NCI-H1436 (cell line): ENCODE data around the gene SYNGAP1.
A peak's percentile ranks its signal among the peaks of the same experiment; 100 is the strongest.

Experiments
- DNase-seq: peaks from one replicate; lab custom pipeline; 2025; lab: John Stamatoyannopoulos, UW

The SYNGAP1 gene

DNA sequence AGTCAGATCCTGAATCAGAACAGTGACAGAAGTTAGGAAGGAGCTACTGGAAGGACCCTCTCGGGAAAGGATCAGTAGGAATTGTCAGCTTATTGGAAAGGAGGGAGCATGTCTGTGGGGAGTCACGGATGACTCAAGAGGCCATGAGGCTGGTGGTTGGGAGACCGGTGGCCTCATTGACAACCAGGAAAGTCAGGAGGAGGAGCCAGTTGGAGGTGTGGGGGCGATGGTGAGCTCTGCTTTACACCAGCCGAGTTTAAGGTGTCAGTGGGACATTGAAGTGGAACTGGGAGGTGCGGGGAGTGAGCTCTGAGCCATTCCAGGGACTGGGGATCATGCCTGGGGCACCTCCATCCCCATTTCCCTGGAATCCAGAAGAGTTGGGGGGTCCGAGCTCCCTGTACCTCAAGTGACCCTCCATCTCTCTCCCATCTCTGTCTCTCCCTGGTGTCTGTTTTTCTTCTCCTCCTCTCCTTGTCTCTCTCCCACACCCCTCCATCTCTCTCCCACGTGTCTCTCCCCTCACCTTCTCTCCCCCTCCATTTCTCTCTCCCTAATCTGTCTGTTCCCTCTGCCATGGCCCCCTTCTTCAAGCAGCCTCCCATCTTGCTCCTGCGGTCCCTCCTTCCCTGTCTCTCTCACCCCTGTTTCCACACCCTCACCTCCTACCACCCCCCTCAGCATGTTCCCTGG, 20.2 kb downstream of the SYNGAP1 start:
- DNase-seq, result no peak

DNA sequence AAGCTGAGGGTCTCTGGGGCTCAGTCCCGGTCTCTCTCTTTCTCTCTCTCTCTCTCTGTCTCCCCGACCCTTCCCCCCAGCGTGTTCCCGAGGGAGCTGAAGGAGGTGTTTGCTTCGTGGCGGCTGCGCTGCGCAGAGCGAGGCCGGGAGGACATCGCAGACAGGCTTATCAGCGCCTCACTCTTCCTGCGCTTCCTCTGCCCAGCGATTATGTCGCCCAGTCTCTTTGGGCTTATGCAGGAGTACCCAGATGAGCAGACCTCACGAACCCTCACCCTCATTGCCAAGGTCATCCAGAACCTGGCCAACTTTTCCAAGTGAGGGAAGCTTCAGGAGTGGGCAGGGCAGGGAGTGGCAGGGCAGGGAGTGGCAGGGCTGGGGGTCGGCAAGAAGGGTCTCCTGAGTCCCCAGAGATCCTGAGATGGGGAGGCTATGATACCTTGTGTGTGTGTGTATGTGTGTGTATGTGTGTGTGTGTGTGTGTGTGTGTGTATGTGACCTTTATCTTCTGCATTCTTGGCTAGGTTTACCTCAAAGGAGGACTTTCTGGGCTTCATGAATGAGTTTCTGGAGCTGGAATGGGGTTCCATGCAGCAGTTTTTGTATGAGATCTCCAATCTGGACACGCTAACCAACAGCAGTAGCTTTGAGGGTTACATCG, 20.9 kb downstream of the SYNGAP1 start:
- no peak for DNase-seq

DNA sequence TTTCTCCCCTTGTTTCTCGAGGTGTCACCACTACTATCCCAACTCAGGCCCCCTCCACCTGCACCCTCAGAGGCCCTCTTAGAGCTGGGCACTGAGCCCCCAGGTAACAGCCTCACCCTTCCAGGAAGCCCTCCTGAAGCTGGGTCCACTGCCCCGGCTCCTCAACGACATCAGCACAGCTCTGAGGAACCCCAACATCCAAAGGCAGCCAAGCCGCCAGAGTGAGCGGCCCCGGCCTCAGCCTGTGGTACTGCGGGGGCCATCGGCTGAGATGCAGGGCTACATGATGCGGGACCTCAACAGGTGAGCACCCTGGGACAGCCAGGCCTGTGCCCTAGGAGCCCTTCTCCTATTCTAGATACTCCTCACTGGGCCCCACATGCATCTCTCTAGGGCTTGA, 21.6 kb downstream of the SYNGAP1 start:
- no peak for DNase-seq

DNA sequence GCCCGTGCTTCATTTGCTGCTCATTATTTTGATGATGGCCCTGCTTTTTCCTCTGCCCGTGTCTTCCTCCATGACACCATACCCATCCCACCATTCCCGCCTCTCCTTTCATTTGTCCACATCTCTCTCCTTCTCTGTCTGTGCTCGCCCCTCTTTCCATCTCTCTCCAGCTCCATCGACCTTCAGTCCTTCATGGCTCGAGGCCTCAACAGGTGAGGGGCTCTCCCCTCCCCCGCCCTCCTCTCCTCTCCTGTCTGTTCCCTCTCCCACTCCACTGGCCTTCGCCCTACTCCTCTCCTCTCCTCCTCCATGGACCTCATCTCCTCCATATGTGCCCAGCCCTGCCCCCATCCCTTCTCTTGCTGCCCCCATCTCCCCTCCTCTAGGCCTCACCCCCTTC, 22.4 kb downstream of the SYNGAP1 start:
- no peak for DNase-seq

DNA sequence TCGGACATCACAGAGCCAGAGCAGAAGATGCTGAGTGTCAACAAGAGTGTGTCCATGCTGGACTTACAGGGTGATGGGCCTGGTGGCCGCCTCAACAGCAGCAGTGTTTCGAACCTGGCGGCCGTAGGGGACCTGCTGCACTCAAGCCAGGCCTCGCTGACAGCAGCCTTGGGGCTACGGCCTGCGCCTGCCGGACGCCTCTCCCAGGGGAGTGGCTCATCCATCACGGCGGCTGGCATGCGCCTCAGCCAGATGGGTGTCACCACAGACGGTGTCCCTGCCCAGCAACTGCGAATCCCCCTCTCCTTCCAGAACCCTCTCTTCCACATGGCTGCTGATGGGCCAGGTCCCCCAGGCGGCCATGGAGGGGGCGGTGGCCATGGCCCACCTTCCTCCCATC, 23.2 kb downstream of the SYNGAP1 start:
- DNase-seq, result no peak

DNA sequence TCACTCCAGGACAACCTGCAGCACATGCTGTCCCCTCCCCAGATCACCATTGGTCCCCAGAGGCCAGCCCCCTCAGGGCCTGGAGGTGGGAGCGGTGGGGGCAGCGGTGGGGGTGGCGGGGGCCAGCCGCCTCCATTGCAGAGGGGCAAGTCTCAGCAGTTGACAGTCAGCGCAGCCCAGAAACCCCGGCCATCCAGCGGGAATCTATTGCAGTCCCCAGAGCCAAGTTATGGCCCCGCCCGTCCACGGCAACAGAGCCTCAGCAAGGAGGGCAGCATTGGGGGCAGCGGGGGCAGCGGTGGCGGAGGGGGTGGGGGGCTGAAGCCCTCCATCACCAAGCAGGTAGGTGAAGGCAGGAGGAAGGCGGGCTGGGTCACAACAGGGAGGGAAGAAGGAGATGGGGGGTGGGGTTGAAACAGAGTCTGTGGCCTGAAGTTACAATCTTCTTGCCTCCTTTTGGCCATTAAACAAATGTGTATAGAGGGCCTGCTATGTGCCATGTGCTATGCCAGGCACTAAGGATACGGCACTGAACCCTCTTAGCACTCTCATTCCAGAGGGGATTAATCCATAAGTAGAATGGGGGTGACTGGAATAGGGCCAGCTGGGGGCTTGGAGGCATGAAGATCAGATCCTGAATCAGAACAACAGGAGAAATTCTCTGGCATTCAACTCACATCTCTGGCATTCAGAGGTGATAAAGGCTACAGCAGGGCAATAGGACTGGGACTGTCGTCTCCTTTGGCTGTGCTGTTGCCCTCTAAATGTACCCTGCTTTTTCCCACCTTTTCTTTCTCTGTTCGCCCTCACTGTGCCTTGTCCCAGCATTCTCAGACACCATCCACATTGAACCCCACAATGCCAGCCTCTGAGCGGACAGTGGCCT, 24.0 kb downstream of the SYNGAP1 start:
- DNase-seq, result no peak

DNA sequence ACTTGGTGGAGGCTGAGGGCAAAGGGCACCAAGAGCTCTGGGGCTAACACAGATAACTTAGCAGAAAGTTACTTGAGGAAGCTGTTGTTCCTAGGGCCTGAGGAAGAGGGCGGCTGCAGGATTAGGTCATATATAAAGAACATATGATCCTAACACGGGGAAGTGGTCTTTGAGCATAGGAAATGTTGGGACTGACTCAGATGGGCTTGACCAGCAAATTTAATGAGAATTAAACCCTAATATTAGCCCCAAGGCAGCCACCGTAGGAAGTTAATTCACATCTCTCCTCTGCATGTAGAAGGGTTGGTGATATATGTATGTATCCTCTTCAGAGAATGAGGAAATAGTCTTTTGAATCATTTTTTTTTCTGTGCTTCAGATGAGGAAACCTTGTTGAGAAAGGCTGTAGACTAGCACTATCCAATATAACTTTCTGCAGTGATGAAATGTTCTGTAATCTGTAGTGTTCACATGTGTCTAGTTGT, 25.3 kb downstream of the SYNGAP1 start:
- no peak for DNase-seq

DNA sequence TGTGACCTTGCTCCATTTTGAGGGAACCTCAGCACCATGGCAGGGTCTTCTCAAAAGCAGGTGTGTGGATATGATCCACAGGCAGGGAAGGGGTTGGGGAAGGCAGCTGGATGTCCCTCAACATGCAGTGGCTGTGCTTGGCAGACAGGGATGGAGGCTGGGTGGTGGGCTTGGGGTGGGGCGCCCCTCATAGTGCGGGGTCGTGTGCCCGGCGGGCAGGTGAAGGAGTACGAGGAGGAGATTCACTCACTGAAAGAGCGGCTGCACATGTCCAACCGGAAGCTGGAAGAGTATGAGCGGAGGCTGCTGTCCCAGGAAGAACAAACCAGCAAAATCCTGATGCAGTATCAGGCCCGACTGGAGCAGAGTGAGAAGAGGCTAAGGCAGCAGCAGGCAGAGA, 26.5 kb downstream of the SYNGAP1 start:
- no peak for DNase-seq

DNA sequence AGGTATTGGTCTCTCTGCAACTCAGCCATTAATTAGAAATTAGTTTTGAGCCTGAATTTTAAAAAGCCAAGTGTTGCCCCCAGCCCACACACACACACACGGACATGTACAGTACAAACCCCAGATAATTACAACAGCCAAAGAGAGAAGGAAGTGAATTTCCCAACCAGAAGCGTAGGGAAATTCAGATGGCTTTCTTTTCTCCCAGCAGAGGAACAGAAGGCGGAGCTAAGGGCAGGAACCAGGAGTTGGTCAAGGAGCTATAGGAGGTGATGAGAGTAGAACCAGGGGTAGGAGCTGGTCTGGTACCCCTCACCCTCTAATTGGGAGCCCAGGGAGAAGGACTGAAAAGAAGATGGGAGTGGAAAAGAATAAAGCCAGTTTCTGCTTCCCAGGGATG, 30.6 kb downstream of the SYNGAP1 start:
- DNase-seq, result no peak

DNA sequence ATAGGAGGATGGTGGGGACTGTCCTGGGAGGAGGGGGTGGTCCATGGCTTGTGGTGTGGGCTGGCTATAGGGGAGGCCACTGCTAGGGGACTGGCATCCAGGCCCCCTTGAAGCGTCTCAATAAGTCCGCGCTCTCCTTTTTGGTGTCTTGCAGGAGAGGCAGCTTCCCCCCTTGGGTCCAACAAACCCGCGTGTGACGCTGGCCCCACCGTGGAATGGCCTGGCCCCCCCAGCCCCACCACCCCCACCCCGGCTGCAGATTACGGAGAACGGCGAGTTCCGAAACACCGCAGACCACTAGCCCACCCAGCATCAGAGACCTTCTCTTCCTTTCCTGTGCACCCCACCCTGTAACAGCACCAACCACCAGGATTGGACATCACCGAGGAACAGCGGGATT, 31.7 kb downstream of the SYNGAP1 start:
- no peak for DNase-seq

DNA sequence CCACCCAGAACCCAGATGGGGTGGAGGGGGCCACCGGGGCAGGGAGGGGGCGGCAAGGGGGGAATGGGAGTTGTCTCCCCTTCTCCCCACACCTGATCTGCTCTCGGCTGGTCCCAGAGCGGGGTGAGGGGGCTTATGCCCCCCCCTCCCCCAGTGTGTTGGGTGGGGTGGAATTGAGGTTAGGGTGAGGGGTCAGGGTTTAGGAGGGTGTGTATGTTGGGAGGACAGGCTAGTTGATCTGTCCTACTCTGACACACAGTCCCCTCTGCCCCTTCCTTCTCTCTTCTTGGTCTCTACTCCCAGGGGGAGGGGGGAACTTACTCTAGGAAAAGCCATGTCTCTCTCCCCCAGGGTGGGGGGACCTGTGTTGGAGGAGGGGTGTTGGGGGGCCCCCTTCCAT, 32.6 kb downstream of the SYNGAP1 start:
- DNase-seq, result no peak

DNA sequence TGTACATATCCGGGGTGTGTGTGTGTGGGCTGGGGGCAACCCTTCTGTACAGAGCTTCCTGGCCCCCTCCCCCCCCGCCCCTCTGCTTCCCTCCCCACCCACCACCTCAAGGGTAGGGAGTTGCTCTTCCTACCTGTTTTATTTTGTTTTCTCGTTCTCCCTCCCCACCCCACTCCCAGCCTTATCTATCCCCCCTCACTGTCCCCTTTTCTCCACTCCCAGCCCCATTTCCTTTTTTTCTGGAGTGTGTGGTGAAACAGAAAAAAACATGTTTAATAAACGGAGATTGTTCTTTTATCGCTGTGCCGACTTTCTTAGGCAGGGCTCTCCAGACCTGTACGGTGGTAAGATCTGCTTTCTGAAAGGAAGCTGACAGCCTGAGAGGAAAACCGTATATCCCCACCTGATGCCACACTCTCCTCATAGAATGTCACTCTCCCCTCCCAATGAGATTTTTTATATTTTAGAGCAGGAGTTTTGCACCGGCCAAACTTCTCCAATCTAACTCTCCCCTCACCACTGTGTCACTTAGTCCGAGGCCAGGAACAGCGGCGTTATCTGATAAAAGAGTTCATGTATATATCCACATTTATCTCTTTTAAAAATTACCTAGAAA, 33.6 kb downstream of the SYNGAP1 start:
- DNase-seq, result no peak

DNA sequence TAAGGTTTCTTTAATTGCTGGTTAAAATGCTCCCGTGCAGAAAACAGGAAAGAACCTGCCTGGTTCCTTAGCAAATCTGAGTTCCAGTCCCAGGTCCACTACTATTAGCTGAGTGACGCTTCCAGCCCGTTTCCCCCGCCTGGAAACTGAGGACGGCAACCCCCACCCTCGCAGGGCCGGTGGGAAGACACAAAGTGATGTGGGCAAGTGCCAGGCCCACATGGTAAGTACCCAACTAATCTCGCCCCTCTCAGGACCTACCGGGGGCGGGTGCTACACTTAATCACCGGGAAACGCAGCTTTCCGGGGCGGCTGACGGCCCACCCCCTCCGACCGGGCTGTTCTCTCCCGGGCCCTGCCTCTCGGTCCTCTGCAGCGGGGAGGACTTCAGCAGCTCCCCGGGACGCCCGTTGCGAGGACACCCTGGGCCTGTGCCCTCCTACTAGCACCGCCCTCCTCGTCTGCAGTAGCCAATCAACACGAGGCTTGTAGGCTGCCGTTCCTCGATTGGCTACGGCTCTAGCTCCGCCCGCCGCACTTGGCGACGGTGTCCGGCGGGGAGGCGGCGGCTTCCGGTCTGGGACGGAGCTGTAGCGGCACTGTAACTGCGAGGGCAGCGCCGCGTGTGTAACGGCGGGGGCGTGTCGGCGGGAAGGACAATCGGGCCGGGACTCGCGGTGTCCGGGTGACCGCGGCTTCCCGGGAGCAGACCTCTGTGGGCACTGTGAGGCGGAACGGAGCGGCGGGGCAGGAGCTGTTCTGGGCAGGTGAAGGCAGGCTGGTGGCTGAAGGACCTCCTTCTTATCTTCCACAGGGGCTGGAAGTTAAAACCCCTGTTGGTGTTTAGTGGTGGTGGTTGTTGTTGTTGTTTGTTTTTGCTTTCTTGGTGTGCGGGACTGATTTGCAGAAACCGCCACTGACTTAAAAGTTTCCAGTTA, 34.4 kb downstream of the SYNGAP1 start, which contains the start of gene ZBTB9:
Gene ZBTB9 (plus strand): TSS at position 568 of the 938 bp plus-strand sequence. CDS start 525 bp downstream, outside the sequence.
- peak; percentile 94 for DNase-seq

DNA sequence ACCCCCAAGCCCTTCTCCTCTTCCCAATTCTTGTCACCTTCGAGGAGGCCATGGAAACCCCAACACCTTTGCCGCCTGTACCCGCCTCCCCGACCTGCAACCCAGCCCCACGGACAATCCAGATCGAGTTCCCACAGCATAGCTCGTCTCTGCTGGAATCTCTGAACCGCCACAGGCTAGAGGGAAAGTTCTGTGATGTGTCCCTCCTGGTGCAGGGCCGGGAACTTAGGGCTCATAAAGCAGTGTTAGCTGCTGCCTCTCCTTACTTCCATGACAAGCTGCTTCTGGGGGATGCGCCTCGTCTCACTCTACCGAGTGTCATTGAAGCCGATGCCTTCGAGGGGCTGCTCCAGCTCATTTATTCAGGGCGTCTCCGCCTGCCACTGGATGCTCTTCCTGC, 35.2 kb downstream of the SYNGAP1 start:
- DNase-seq, result no peak

DNA sequence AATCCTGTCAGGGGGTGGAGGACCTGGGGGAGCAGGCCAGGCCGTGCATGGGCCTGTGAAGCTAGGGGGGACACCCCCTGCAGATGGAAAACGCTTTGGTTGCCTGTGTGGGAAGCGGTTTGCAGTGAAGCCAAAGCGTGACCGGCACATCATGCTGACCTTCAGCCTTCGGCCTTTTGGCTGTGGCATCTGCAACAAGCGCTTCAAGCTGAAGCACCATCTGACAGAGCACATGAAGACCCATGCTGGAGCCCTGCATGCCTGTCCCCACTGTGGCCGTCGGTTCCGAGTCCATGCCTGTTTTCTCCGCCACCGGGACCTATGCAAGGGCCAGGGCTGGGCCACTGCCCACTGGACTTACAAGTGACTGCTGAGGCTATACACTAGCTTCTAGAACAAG, 36.3 kb downstream of the SYNGAP1 start:
- DNase-seq, result no peak

DNA sequence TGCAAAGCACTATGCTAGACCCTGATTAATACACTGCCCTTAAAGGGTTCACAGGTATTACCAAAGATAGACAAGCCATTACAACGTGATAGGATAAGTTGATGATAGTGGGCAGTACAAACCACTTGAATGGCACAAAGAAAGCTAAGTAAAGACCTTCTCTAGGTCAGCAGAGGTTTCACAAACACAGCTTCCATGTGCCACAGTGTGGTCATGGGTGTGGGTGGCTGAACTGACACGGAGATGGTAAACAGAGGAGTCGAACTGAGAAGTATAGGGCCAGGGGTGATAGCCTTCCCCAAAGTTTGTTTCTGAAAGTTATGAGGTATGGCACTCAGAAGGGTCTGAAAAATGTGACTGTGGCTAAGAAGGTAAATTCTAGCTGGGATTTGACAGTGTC, 38.8 kb downstream of the SYNGAP1 start:
- DNase-seq, result no peak

DNA sequence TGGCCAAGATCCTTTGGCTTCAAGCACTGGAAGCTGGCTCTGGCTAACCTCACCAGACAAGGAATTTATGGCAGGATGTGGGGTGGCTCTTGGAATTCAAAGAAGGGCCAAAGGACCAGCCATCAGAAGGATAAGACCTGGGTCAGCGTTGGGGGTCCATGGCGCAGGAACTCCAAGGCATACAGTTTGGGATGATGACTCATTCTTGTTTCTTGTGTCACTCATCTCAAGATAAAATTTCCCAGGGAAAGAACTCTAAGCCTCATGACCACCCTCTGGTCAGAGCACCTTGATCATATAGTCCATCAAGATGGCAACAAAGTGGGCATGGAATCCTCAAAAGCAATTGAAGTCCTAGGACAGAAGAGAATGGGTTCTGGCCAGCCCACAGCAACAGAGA, 39.4 kb downstream of the SYNGAP1 start:
- DNase-seq, result no peak

DNA sequence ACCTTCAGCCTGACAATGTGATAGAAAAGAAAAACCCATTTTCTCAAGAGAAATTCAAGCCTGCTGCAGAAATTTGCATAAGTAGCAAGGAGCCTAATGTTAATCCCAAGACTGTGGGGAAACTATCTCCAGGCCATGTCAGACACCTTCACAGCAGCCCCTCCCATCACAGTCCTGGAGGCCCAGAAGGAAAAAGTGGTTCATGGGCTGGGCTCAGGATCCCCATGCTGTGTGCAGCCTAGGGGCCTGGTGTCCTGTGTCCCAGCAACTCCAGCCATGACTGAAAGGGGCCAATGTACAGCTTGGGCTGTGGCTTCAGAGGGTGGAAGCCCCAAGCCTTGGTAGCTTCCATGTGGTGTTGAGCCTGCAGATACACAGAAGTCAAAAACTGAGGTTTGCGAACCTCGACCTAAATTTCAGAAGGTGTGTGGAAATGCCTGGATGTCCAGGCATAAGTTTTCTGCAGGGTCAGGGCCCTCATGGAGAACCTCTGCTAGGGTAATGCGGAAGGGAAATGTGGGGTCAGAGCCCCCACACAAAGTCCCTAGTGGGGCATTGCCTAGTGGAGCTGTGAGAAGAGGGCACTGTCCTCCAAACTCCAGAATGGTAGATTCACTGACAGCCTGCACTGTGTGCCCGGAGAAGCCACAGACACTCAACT, 46.3 kb downstream of the SYNGAP1 start:
- no peak for DNase-seq

DNA sequence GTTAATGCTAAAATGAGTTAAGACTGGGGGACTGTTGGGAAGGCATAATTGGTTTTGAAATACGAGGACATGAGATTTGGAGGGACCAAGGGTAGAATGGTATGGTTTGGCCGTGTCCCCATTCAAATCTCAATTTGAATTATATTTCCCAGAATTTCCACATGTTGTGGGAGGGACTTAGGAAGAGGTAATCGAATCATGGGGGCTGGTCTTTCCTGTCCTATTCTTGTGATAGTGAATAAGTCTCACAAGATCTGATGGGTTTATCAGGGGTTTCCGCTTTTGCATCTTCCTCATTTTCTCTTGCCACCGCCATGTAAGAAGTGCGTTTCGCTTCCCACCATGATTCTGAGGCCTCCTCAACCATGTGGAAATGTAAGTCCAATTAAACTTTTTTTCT, 47.2 kb downstream of the SYNGAP1 start:
- DNase-seq, result no peak

DNA sequence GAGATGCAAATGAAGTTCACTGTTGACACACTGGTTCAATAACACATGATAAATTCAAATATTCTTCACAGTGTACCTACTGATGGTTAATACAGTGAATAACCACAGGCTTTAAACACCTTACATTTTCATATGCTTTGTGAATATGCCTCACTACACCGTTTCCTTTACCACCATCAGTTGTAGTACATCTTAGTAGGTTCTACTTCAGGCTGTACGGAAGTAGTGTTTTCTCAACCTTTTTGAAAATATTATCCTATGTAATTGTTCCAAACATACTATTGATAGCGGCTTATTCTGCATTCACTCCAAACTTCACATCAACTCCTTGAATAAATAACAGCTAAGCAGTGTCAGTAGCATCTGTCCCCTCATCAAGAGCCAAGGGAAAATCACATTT, 49.8 kb downstream of the SYNGAP1 start:
- DNase-seq, result no peak

DNA sequence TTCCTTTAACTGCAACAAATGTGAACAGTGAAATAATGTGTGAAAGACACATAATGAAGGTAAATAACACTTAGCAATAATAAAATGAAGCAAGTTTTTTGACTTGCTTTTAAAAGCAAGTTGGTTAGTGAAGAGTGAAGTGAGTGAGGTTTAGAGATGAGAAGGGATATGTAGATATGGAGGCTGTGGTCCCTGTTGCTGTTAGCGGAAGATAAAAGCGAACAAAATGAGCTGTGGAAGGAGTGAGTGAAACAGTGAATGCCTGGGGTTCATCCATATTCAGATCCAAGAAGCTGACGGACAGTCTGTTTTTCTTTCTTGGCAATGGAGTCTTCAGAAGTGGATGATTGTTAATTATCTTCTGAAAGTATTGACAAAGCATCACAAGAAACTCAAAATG, 58.0 kb downstream of the SYNGAP1 start:
- DNase-seq, result no peak
